Neural cell (in vitro differentiated cells): ENCODE results near the gene PCK1. TPM values are rescaled to one million over a fixed set of nuclear protein-coding genes. Genes with fewer than 3 reads are reported as not detected.

Experiments used
- H2AFZ ChIP-seq: fragments of 200-600, 300-800 bp; sonication (generic), shearing (Covaris generic); 2 replicates; pipeline ENCODE4 v1.6.0; 2014; ENCODE audit warnings: low read depth, mild to moderate bottlenecking, antibody characterized with exemption, low read length, moderate library complexity
- H3F3A ChIP-seq: fragments of 200-600 bp; shearing (Covaris generic); 2 replicates; pipeline ENCODE4 v1.6.1; 2016; ENCODE audit warnings: mild to moderate bottlenecking, moderate library complexity, mixed read lengths, antibody characterized with exemption, low read length; ENCODE audit not compliant: insufficient read depth, poor library complexity, severe bottlenecking
- H3K27ac ChIP-seq: fragments of 200-600, 300-800 bp; sonication (generic), shearing (Covaris generic); 2 replicates; pipeline ENCODE4 v1.5.1; 2014; ENCODE audit warnings: mild to moderate bottlenecking, low read length, moderate library complexity
- H3K27me3 ChIP-seq: fragments of 300-800, 200-600 bp; sonication (generic), shearing (Covaris generic); 2 replicates; pipeline ENCODE4 v1.6.0; 2014; ENCODE audit warnings: mild to moderate bottlenecking, low read depth, low read length, moderate library complexity; ENCODE audit not compliant: insufficient read depth
- H3K36me3 ChIP-seq: fragments of 300-800, 200-600 bp; sonication (generic), shearing (Covaris generic); 2 replicates; pipeline ENCODE4 v1.5.1; 2014; ENCODE audit warnings: mild to moderate bottlenecking, antibody characterized with exemption, low read length, moderate library complexity; ENCODE audit not compliant: insufficient read depth
- H3K4me2 ChIP-seq: fragments of 300-800, 200-600 bp; sonication (generic), shearing (Covaris generic); 2 replicates; pipeline ENCODE4 v1.6.0; 2014; ENCODE audit warnings: mild to moderate bottlenecking, low read length
- H3K4me3 ChIP-seq: fragments of 300-800, 200-600 bp; sonication (generic), shearing (Covaris generic); 2 replicates; pipeline ENCODE4 v1.5.1; 2014; ENCODE audit warnings: mild to moderate bottlenecking, low read length, moderate library complexity
- H3K79me2 ChIP-seq: fragments of 200-600 bp; shearing (Covaris generic); replicated peaks from 2 replicates; pipeline ENCODE4 v1.6.0; 2014; ENCODE audit warnings: mild to moderate bottlenecking, low read length, moderate library complexity; ENCODE audit not compliant: insufficient read depth
- H3K9ac ChIP-seq: fragments of 300-800, 200-600 bp; sonication (generic), shearing (Covaris generic); 2 replicates; pipeline ENCODE4 v1.6.1; 2016; ENCODE audit warnings: mild to moderate bottlenecking, low read length, mixed read lengths
- H3K9me2 ChIP-seq: fragments of 200-600 bp; shearing (Covaris generic); 2 replicates; pipeline ENCODE4 v1.6.1; 2016; ENCODE audit warnings: mild to moderate bottlenecking, low read length, mixed read lengths; ENCODE audit not compliant: insufficient read depth
- H3K9me3 ChIP-seq: fragments of 200-600, 300-800 bp; sonication (generic), shearing (Covaris generic); 2 replicates; pipeline ENCODE4 v1.6.1; 2016; ENCODE audit warnings: mild to moderate bottlenecking, mixed run types, low read length, moderate library complexity, mixed read lengths
- H4K20me1 ChIP-seq: fragments of 200-600 bp; shearing (Covaris generic); 2 replicates; pipeline ENCODE4 v1.6.1; 2016; ENCODE audit warnings: mild to moderate bottlenecking, mixed run types; ENCODE audit not compliant: insufficient read depth
- EP300 ChIP-seq: fragments of 450-650 bp; conservative IDR thresholded peaks from 2 replicates; pipeline ENCODE4 v1.6.1; 2014; ENCODE audit warnings: antibody characterized with exemption, mild to moderate bottlenecking, moderate library complexity; ENCODE audit not compliant: poor library complexity, severe bottlenecking
- EZH2 ChIP-seq: fragments of 200-600, 300-800 bp; shearing (Covaris generic), sonication (generic); IDR thresholded peaks from 2 replicates; pipeline ENCODE4 v1.6.1; 2014; ENCODE audit warnings: antibody characterized with exemption, low read length, borderline replicate concordance, mild to moderate bottlenecking; ENCODE audit not compliant: insufficient read depth, poor library complexity, severe bottlenecking
- MXI1 ChIP-seq: fragments of 450-650 bp; conservative IDR thresholded peaks from 2 replicates; pipeline ENCODE4 v1.6.1; 2014; ENCODE audit warnings: antibody characterized with exemption, mild to moderate bottlenecking; ENCODE audit not compliant: poor library complexity, severe bottlenecking
- POLR2AphosphoS5 ChIP-seq: IDR thresholded peaks from 2 replicates; pipeline ENCODE4 v1.6.1; 2012
- RAD21 ChIP-seq: fragments of 450-650 bp; conservative IDR thresholded peaks from 2 replicates; pipeline ENCODE4 v1.6.1; 2014; ENCODE audit warnings: antibody characterized with exemption, mild to moderate bottlenecking, moderate library complexity
- SMC3 ChIP-seq: fragments of 450-650 bp; conservative IDR thresholded peaks from 2 replicates; pipeline ENCODE4 v1.6.1; 2014; ENCODE audit warnings: antibody characterized with exemption, mild to moderate bottlenecking, moderate library complexity; ENCODE audit not compliant: poor library complexity
- TAF1 ChIP-seq: IDR thresholded peaks from 2 replicates; pipeline ENCODE4 v1.6.1; 2012; ENCODE audit warnings: low read depth
- polyA plus RNA-seq: library from polyadenylated mRNA; depleted of rRNA; stranded (reverse); fragments of >200 nt; gene quantifications from 2 replicates; pipeline ENCODE4 v1.2.3, GENCODE V29; 2014
- TF ChIP-seq, protein P1 (sequence below): fragments of 450-650 bp; IDR thresholded peaks from 2 replicates; pipeline ENCODE4 v1.5.1; 2014; ENCODE audit warnings: antibody characterized with exemption, mild to moderate bottlenecking, moderate library complexity; ENCODE audit not compliant: poor library complexity, severe bottlenecking
- TF ChIP-seq, protein P2 (sequence below): IDR thresholded peaks from 2 replicates; pipeline ENCODE4 v1.6.1; 2012; ENCODE audit warnings: borderline replicate concordance

The PCK1 gene
- polyA plus RNA-seq, 1 donor from 2014 or later = 0.24 TPM

DNA sequence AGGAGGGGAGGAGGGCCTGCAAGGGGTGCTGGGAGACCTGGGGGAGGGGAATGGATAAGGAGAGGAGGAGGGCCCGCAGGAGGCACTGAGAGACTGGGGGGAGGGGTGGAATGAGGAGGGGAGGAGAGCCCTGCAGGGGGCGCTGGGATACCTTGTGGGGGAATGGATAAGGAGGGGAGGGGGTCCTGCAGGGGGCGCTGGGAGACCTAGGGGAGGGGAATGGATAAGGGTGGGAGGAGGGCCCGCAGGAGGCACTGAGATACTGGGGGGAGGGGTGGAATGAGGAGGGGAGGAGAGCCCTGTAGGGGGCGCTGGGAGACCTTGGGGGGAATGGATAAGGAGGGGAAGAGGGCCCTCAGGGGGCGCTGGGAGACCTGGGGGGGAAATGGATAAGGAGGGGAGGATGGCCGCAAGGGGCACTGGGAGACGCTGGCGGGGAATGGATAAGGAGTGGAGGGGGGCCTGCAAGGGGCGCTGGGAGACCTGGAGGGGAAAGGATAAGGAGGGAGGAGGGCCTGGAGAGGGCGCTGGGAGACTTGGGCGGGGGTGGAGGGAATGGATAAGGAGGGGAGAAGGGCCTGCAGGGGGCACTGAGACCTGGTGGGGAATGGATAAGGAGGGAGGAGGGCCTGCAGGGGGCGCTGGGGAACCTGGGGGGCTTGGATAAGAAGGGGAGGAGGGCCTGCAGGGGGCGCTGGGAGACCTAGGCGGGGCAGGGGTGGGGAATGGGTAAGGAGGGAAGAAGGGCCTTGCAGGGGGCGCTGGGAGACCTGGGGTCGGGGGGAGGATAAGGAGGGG, 34.6 kb upstream of the PCK1 start:
- no peaks in the 10 kb centered on the region for H3K27me3 ChIP-seq
- no peaks in the 10 kb centered on the region for H3K36me3 ChIP-seq
- H3K27ac ChIP-seq = no peak overlapping the region
- TF ChIP-seq MXI1 = no peak
- no peak for TF ChIP-seq SMC3
- TF ChIP-seq EP300 = no peak
- TF ChIP-seq POLR2AphosphoS5 = no peak
- TF ChIP-seq, protein P1, sequence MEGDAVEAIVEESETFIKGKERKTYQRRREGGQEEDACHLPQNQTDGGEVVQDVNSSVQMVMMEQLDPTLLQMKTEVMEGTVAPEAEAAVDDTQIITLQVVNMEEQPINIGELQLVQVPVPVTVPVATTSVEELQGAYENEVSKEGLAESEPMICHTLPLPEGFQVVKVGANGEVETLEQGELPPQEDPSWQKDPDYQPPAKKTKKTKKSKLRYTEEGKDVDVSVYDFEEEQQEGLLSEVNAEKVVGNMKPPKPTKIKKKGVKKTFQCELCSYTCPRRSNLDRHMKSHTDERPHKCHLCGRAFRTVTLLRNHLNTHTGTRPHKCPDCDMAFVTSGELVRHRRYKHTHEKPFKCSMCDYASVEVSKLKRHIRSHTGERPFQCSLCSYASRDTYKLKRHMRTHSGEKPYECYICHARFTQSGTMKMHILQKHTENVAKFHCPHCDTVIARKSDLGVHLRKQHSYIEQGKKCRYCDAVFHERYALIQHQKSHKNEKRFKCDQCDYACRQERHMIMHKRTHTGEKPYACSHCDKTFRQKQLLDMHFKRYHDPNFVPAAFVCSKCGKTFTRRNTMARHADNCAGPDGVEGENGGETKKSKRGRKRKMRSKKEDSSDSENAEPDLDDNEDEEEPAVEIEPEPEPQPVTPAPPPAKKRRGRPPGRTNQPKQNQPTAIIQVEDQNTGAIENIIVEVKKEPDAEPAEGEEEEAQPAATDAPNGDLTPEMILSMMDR = no peak
- TF ChIP-seq TAF1 = no peak
- TF ChIP-seq EZH2 = no peak
- TF ChIP-seq, protein P2, sequence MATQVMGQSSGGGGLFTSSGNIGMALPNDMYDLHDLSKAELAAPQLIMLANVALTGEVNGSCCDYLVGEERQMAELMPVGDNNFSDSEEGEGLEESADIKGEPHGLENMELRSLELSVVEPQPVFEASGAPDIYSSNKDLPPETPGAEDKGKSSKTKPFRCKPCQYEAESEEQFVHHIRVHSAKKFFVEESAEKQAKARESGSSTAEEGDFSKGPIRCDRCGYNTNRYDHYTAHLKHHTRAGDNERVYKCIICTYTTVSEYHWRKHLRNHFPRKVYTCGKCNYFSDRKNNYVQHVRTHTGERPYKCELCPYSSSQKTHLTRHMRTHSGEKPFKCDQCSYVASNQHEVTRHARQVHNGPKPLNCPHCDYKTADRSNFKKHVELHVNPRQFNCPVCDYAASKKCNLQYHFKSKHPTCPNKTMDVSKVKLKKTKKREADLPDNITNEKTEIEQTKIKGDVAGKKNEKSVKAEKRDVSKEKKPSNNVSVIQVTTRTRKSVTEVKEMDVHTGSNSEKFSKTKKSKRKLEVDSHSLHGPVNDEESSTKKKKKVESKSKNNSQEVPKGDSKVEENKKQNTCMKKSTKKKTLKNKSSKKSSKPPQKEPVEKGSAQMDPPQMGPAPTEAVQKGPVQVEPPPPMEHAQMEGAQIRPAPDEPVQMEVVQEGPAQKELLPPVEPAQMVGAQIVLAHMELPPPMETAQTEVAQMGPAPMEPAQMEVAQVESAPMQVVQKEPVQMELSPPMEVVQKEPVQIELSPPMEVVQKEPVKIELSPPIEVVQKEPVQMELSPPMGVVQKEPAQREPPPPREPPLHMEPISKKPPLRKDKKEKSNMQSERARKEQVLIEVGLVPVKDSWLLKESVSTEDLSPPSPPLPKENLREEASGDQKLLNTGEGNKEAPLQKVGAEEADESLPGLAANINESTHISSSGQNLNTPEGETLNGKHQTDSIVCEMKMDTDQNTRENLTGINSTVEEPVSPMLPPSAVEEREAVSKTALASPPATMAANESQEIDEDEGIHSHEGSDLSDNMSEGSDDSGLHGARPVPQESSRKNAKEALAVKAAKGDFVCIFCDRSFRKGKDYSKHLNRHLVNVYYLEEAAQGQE = no peak
- H3K9ac ChIP-seq = no peak overlapping the region
- no peaks in the 10 kb centered on the region for H3K9me2 ChIP-seq
- H2AFZ ChIP-seq = no peak overlapping the region
- no peaks in the 10 kb centered on the region for H3K79me2 ChIP-seq
- no peaks in the 10 kb centered on the region for H4K20me1 ChIP-seq
- H3K4me3 ChIP-seq = no peak overlapping the region
- H3K9me3 ChIP-seq = no peaks in the 10 kb centered on the region
- H3F3A ChIP-seq = no peaks in the 10 kb centered on the region
- no peak overlapping the region for H3K4me2 ChIP-seq

DNA sequence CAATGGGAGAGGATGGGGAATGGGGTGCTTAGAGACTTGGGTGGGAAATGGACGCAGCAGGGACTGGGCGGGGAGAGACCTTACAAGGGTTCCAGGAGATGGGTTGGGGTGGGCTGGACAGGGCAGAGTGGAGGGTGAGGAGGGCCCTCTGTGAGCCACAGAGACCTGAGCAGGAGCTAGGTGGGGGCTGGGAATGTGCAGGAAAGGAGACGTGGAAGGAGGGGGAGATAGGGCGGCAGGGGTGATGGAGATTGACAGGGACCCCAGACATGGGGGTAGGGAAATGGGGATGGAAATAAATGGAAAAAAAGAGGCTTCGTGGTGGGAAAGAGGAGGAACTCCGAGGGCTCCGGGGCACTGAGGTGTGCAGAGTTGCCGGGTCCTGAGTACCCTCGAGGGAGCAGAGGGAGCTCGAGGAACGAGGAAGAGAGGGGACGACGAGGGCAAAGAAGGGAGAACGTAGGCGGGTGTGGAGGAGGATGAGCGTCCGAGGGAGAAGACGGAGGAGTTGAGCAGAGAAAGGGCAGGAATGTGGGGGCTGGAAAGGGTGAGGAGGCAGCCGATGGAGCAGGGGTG, 33.9 kb upstream of the PCK1 start:
- H3K4me2 ChIP-seq = no peak overlapping the region
- no peak overlapping the region for H3K27ac ChIP-seq

More for the DNA sequence above, 33.9 kb upstream of the PCK1 start:
- no peaks in the 10 kb centered on the region for H3K9me2 ChIP-seq
- H3K4me3 ChIP-seq = no peak overlapping the region
- H2AFZ ChIP-seq = no peak overlapping the region
- H3K79me2 ChIP-seq = no peaks in the 10 kb centered on the region
- H4K20me1 ChIP-seq = no peaks in the 10 kb centered on the region
- no peaks in the 10 kb centered on the region for H3K36me3 ChIP-seq
- no peaks in the 10 kb centered on the region for H3K27me3 ChIP-seq
- no peak for TF ChIP-seq MXI1
- no peak for TF ChIP-seq EP300
- TF ChIP-seq, protein P2 = no peak
- TF ChIP-seq TAF1 = no peak
- TF ChIP-seq RAD21 = no peak
- H3K9ac ChIP-seq = no peak overlapping the region
- H3K9me3 ChIP-seq = no peaks in the 10 kb centered on the region
- H3F3A ChIP-seq = no peaks in the 10 kb centered on the region
